Peyer's patch (tissue), 4 donors: Measurements from ENCODE around the gene BATF3. TPM values are rescaled to one million over a fixed set of nuclear protein-coding genes. Genes with fewer than 3 reads are reported as not detected.

ENCODE experiments used
- DNase-seq, 3 donors: peaks; one replicate each; pipeline ENCODE4 v3.0.0-alpha.2; 2017 to 2019
- H3K27ac ChIP-seq, 4 donors: fragments of 200-600 bp; sonication (generic); one replicate each; pipeline ENCODE4 v1.5.1; 2016 to 2019
- H3K27me3 ChIP-seq, 2 donors: fragments of 200-600 bp; sonication (generic); one replicate each; pipeline ENCODE4 v1.5.1; 2019
- H3K36me3 ChIP-seq, 3 donors: fragments of 200-600 bp; sonication (generic); one replicate each; pipeline ENCODE4 v1.5.1; 2016 to 2019
- H3K4me1 ChIP-seq, 4 donors: fragments of 200-600 bp; sonication (generic); one replicate each; pipeline ENCODE4 v1.5.1; 2016 to 2019
- H3K4me3 ChIP-seq, 4 donors: fragments of 200-600 bp; sonication (generic); 1 replicate in 3 of 4; 2 replicates in 1 of 4; pipeline ENCODE4 v1.5.1; 2016 to 2019; ENCODE audit warnings: mild to moderate bottlenecking in 1 of 4
- H3K9me3 ChIP-seq, 4 donors: fragments of 200-600 bp; sonication (generic); one replicate each; pipeline ENCODE4 v1.5.1; 2016 to 2019; ENCODE audit warnings: mild to moderate bottlenecking in 1 of 4
- CTCF ChIP-seq, 6 experiments: fragments of 450-650 bp in 4 of 6; fragments of 200-600 bp in 2 of 6; sonication (generic) in 1 of 6; IDR thresholded peaks; one replicate each; pipeline ENCODE4 v1.5.1; 2017 to 2019; ENCODE audit warnings: antibody characterized with exemption in 6 of 6, mild to moderate bottlenecking in 3 of 6, moderate library complexity in 1 of 6
- POLR2A ChIP-seq, 2 donors: fragments of 450-650 bp; IDR thresholded peaks; one replicate each; pipeline ENCODE4 v1.5.1; 2017; ENCODE audit warnings: antibody characterized with exemption in 2 of 2, mild to moderate bottlenecking in 2 of 2, moderate library complexity in 2 of 2
- total RNA-seq, 4 donors: library from RNA; depleted of rRNA; stranded (reverse); fragments of >200 nt; gene quantifications; one replicate each; pipeline ENCODE4 v1.1.0, GENCODE V29; 2016

The BATF3 gene
- total RNA-seq, 4 donors from 2014 or later: 2.1 to 6.6 (median 4.7) TPM; not detected in 1

- Histone ChIP-seq H3K27ac (no peak overlapping the region), H3K4me3 (no peak overlapping the region), H3K9me3 (no peaks in the 10 kb centered on the region), H3K27me3 (no peaks in the 10 kb centered on the region), H3K4me1 (peaks cover 0 to 17% (median 0%) of the 10 kb centered on the region in 4 donors), H3K36me3 (no peaks in the 10 kb centered on the region)
- no peak for TF ChIP-seq POLR2A (IDR thresholded peaks at IDR 0.05)
- TF ChIP-seq CTCF (IDR thresholded peaks at IDR 0.05): no peak
- no peak for DNase-seq
Observed at GRCh38 chr1:212669102-212669501, 30.5 kb downstream of the BATF3 start.

- H3K4me1 ChIP-seq: peaks cover 0 to 17% (median 0%) of the 10 kb centered on the region in 4 donors
- peak overlapping the region in 3 of 4 donors; percentile 41 to 87 (median 52) for H3K27ac ChIP-seq
- no peak overlapping the region for H3K4me3 ChIP-seq
- H3K36me3 ChIP-seq: no peaks in the 10 kb centered on the region
- no peaks in the 10 kb centered on the region for H3K27me3 ChIP-seq
- TF ChIP-seq CTCF (IDR thresholded peaks at IDR 0.05) (no peak), POLR2A (IDR thresholded peaks at IDR 0.05) (no peak)
- no peak for DNase-seq
- H3K9me3 ChIP-seq: no peaks in the 10 kb centered on the region
Observed at GRCh38 chr1:212668477-212668876, 31.2 kb downstream of the BATF3 start.

- TF ChIP-seq POLR2A (IDR thresholded peaks at IDR 0.05): no peak
- no peak for TF ChIP-seq CTCF (IDR thresholded peaks at IDR 0.05)
- Histone ChIP-seq H3K4me3 (no peak overlapping the region), H3K27me3 (no peaks in the 10 kb centered on the region), H3K4me1 (peaks cover 0 to 17% (median 0%) of the 10 kb centered on the region in 4 donors), H3K27ac (peak overlapping the region; percentile 46 to 87 (median 59)), H3K9me3 (no peaks in the 10 kb centered on the region), H3K36me3 (no peaks in the 10 kb centered on the region)
- peak in 1 of 3 donors; percentile 57 for DNase-seq
Observed at GRCh38 chr1:212667223-212668139, 32.2 kb downstream of the BATF3 start.

- no peaks in the 10 kb centered on the region for H3K9me3 ChIP-seq
- no peaks in the 10 kb centered on the region for H3K36me3 ChIP-seq
- no peak overlapping the region for H3K27ac ChIP-seq
- H3K27me3 ChIP-seq: no peaks in the 10 kb centered on the region
- H3K4me1 ChIP-seq: peaks cover 0 to 17% (median 0%) of the 10 kb centered on the region in 4 donors
- no peak for DNase-seq
- H3K4me3 ChIP-seq: no peak overlapping the region
- TF ChIP-seq CTCF (IDR thresholded peaks at IDR 0.05) (no peak), POLR2A (IDR thresholded peaks at IDR 0.05) (no peak)
Observed at GRCh38 chr1:212666116-212666775, 33.4 kb downstream of the BATF3 start.

GRCh38 chr1:212665241-212666115 is 34.2 kb downstream of the BATF3 start:
- no peaks in the 10 kb centered on the region for H3K36me3 ChIP-seq
- H3K4me1 ChIP-seq: peaks cover 0 to 17% (median 0%) of the 10 kb centered on the region in 4 donors
- TF ChIP-seq CTCF (IDR thresholded peaks at IDR 0.05) (peak; percentile 79 to 94 (median 90)), POLR2A (IDR thresholded peaks at IDR 0.05) (no peak)
- peak overlapping the region; percentile 30 to 65 (median 50) for H3K4me3 ChIP-seq
- H3K27me3 ChIP-seq: no peaks in the 10 kb centered on the region
- H3K9me3 ChIP-seq: no peaks in the 10 kb centered on the region
- peak; percentile 74 to 91 (median 90) for DNase-seq
- peak overlapping the region; percentile 24 to 79 (median 61) for H3K27ac ChIP-seq
